Measurements from ENCODE around the gene TRIL. TPM values are rescaled to one million over a fixed set of nuclear protein-coding genes. Genes with fewer than 3 reads are reported as not detected.

TRIL gene
- total and polyA plus RNA-seq, 2 of the 4 experiments (the other 2 are of a cell fraction), result under 0.01 to 0.09 TPM

DNA sequence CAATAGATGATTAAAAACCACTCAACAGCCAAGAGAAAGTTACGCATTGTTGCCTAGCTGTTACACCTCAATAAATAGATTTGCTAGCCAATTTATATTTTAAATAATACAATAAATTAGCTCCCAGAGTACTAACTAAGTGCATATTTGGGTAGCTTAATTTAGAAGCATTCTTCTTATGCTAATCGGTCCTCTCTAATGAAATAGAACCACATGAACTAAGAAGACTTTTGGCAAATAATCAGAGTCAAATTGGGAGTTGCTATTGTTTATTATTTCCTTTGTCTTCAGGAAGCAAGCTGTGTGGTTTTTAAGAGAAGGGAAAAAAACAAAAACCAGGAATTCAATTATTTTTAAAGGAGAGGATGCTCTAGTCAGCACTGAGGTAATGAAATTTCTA is 49.0 kb upstream of the TRIL start:
- H4K5ac ChIP-seq (ENCODE audit: low read depth, low read length), result no peak overlapping the region
- H2AFZ ChIP-seq (replicated peaks; ENCODE audit: low read length, poor library complexity), result no peak overlapping the region
- H2BK20ac ChIP-seq (ENCODE audit: low read depth, low read length), result no peak overlapping the region
- no peak overlapping the region for H4K91ac ChIP-seq (ENCODE audit: insufficient read depth, low read depth, low read length)
- H2BK5ac ChIP-seq (ENCODE audit: low read depth, low read length, poor library complexity, severe bottlenecking), result no peak overlapping the region
- no peak overlapping the region for H3K27ac ChIP-seq (ENCODE audit: insufficient read depth, low read length)
- H3K9me1 ChIP-seq (ENCODE audit: insufficient read depth, low read length), result no peaks in the 10 kb centered on the region
- no peak overlapping the region for H3K23ac ChIP-seq (ENCODE audit: low read depth, low read length)
- DNase-seq (no peak), ATAC-seq (ENCODE audit: low read depth) (no peak)
- H4K8ac ChIP-seq (ENCODE audit: low read depth in 2 of 2, low read length in 2 of 2), result no peak overlapping the region
- WGBS, 2 experiments (ENCODE audit: extremely low coverage in 2 of 2, insufficient read length in 1 of 2), result no CpG with 5 or more reads among the region's 2 CpGs
- no peak overlapping the region for H3K4ac ChIP-seq (ENCODE audit: low read depth, low read length)
- H3K9me3 ChIP-seq (ENCODE audit: control insufficient read depth, insufficient read depth, low read length), result no peaks in the 10 kb centered on the region
- no peak overlapping the region for H3K4me2 ChIP-seq (ENCODE audit: low read depth, low read length)
- intact Hi-C loops (cut with micrococcal nuclease) (no loop called here), dilution Hi-C loops (cut with HindIII; ENCODE audit: low sequenced_read_pairs, unreplicated experiment) (no loop called here), in situ Hi-C loops (cut with MboI; ENCODE audit: low sequenced_read_pairs) (no loop called here)
- POLR2A ChIA-PET (ENCODE audit: unreplicated experiment), result no interaction called here
- no peak overlapping the region for H2AK5ac ChIP-seq (ENCODE audit: low read depth, low read length)
- H3K9ac ChIP-seq (ENCODE audit: low read depth, low read length), result no peak overlapping the region
- no peak overlapping the region for H2BK15ac ChIP-seq (ENCODE audit: low read depth, low read length)
- no peak overlapping the region for H3K56ac ChIP-seq (ENCODE audit: extremely low read depth, insufficient read depth, low read length)
- no peaks in the 10 kb centered on the region for H4K20me1 ChIP-seq (ENCODE audit: insufficient read depth, low read length)
- no peak overlapping the region for H2AK9ac ChIP-seq (replicated peaks; ENCODE audit: low read depth, low read length, poor library complexity)
- no peak overlapping the region for H3K4me3 ChIP-seq (ENCODE audit: insufficient read depth, low read depth, low read length)
- TF ChIP-seq RCOR1 (IDR thresholded peaks at IDR 0.05; ENCODE audit: insufficient replicate concordance, low read length), result no peak
- no peak for TF ChIP-seq ELK1 (IDR thresholded peaks at IDR 0.05; ENCODE audit: borderline replicate concordance, low read depth, low read length)
- no peak for TF ChIP-seq RFX5 (IDR thresholded peaks at IDR 0.05; ENCODE audit: low read depth, low read length)
- no peak for TF ChIP-seq NFE2L2 (IDR thresholded peaks at IDR 0.05; ENCODE audit: low read depth, low read length)
- TF ChIP-seq POLR2A (IDR thresholded peaks at IDR 0.05; ENCODE audit: low read depth, low read length), result no peak
- TF ChIP-seq CEBPB (IDR thresholded peaks at IDR 0.05; ENCODE audit: low read depth, low read length), result no peak
- no peak for TF ChIP-seq SMC3 (IDR thresholded peaks at IDR 0.05; ENCODE audit: low read depth, low read length)
- TF ChIP-seq, protein P1, sequence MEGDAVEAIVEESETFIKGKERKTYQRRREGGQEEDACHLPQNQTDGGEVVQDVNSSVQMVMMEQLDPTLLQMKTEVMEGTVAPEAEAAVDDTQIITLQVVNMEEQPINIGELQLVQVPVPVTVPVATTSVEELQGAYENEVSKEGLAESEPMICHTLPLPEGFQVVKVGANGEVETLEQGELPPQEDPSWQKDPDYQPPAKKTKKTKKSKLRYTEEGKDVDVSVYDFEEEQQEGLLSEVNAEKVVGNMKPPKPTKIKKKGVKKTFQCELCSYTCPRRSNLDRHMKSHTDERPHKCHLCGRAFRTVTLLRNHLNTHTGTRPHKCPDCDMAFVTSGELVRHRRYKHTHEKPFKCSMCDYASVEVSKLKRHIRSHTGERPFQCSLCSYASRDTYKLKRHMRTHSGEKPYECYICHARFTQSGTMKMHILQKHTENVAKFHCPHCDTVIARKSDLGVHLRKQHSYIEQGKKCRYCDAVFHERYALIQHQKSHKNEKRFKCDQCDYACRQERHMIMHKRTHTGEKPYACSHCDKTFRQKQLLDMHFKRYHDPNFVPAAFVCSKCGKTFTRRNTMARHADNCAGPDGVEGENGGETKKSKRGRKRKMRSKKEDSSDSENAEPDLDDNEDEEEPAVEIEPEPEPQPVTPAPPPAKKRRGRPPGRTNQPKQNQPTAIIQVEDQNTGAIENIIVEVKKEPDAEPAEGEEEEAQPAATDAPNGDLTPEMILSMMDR (conservative IDR thresholded peaks at IDR 0.05; ENCODE audit: low read depth, low read length), result no peak
- TF ChIP-seq CHD1 (IDR thresholded peaks at IDR 0.05; ENCODE audit: low read depth, low read length), result no peak
- no peak for TF ChIP-seq FOS (IDR thresholded peaks at IDR 0.05; ENCODE audit: low read depth, low read length)
- TF ChIP-seq, protein P2, sequence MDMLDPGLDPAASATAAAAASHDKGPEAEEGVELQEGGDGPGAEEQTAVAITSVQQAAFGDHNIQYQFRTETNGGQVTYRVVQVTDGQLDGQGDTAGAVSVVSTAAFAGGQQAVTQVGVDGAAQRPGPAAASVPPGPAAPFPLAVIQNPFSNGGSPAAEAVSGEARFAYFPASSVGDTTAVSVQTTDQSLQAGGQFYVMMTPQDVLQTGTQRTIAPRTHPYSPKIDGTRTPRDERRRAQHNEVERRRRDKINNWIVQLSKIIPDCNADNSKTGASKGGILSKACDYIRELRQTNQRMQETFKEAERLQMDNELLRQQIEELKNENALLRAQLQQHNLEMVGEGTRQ (IDR thresholded peaks at IDR 0.05; ENCODE audit: low read depth, low read length), result no peak
- TF ChIP-seq MXI1 (IDR thresholded peaks at IDR 0.05; ENCODE audit: borderline replicate concordance, low read depth, low read length), result no peak
- TF ChIP-seq BHLHE40 (IDR thresholded peaks at IDR 0.05; ENCODE audit: low read depth, low read length), result no peak
- no peak for TF ChIP-seq MAFK (IDR thresholded peaks at IDR 0.05; ENCODE audit: low read depth, low read length)
- TF ChIP-seq MAZ (IDR thresholded peaks at IDR 0.05; ENCODE audit: borderline replicate concordance, low read depth, low read length), result no peak
- TF ChIP-seq RAD21 (IDR thresholded peaks at IDR 0.05; ENCODE audit: low read length), result no peak
- H3K18ac ChIP-seq (ENCODE audit: low read depth, low read length), result no peak overlapping the region
- H3K4me1 ChIP-seq (ENCODE audit: control insufficient read depth, insufficient read depth, low read length), result no peaks in the 10 kb centered on the region
- CTCF ChIA-PET, result interaction anchor here (0.8 kb wide), 1 partner anchor 453 kb away, joined by 4 read pairs; no protein-coding TSS in a partner anchor
- H3K79me1 ChIP-seq (ENCODE audit: low read depth in 1 of 2, low read length in 2 of 2), result no peaks in the 10 kb centered on the region
- H3K27me3 ChIP-seq (ENCODE audit: control insufficient read depth, insufficient read depth, low read length), result peaks cover 2% of the 10 kb centered on the region; the same call in 1 of the 2 replicates
- H3K14ac ChIP-seq (replicated peaks; ENCODE audit: low read depth, low read length), result no peak overlapping the region
- BruUV-seq (replicated peaks), result no TSS peak
- H2BK120ac ChIP-seq (ENCODE audit: low read depth, low read length), result no peak overlapping the region
- H3K36me3 ChIP-seq (ENCODE audit: control insufficient read depth, insufficient read depth, low read length), result no peaks in the 10 kb centered on the region
